Stimulated activated CD8-positive, alpha-beta memory T cell treated with anti-CD3 and anti-CD28 coated beads, Interleukin-7, amount 100 ng/mL, for 24 hours (primary cell): ENCODE measurements around the gene PACSIN3.
"Not testable (repeated sequence)": the region's sequence is repeated elsewhere in the genome, so short reads cannot be mapped to it uniquely, and the experiment has no call there.

Experiments
- DNase-seq: peaks from one replicate; pipeline ENCODE4 v3.0.0-alpha.2; 2020; ENCODE audit warnings: low read depth

PACSIN3 gene

DNA sequence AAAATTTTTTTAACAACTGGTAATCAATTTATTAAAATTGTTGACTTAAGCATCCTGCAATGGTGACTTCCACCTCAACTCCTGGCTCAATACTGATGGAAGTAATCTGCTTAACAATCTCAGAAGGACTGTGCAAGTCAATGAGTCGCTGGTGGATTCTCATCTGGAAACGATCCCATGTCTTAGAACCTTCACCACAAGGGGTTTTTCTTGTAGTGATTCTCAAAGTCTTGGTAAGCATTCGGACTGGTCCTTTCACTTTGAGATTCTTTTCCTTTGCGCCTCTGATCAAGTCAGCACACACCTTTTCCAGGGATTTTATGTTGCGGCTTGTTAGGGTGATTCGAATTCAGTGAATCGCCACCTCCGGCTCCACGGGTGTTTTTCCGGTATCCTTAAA, 4.9 kb upstream of the PACSIN3 start:
- not testable (repeated sequence) for DNase-seq

- DNase-seq, result no peak
Observed at GRCh38 chr11:47189100-47189834, 3.0 kb upstream of the PACSIN3 start.

- DNase-seq, result no peak
Observed at GRCh38 chr11:47188259-47188658, 2.0 kb upstream of the PACSIN3 start.

- DNase-seq, result no peak
Observed at GRCh38 chr11:47187723-47188122, 1.5 kb upstream of the PACSIN3 start.

DNA sequence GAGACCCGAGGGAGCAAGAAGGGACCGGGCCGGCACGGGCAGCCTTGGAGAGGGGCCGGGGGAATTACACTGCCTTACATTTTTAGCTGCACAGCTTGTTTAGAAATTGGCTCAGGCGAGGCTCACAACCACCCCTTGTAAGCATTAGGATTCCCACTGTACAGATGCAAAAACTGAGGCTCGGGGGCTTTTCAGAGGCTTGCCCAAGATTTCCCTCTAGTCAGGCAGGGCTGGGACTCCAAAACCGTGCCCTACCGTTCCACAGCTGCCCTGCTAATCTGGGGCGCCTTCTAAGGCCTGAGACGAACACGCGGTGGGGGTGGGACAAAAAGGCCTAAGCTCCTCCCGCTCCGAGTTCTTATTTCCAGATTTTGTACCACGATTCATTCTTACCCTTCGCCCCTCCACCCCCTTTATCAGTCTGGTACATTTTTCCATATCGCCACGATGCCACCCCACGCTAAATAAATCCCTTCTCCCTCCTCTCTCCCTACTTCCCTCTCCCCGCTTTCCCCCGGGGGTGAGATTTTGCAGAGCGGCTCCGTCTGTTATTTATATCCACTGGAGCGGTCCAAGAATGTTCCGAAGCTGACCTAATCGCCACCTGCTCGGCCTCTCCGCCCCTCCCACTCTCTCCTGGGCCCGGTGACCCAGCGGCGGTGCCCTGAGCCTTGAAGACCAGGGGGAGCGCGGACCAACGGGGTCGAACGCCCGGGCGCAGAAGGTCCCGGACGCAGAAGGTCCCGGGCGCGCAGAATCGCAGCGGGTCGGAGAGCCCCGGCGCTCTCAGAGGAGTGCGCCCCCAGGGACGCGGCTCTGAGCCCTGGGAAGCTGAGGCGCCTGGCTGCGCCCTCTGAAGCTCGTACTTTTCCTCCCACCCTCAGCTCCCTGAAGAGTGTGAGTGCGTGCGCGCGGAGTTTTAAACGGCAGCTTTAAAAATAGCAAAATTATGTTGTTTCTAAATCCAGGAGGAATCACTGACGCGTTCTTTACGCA, 764 bp upstream of the PACSIN3 start:
- DNase-seq, result peak; percentile 26

DNA sequence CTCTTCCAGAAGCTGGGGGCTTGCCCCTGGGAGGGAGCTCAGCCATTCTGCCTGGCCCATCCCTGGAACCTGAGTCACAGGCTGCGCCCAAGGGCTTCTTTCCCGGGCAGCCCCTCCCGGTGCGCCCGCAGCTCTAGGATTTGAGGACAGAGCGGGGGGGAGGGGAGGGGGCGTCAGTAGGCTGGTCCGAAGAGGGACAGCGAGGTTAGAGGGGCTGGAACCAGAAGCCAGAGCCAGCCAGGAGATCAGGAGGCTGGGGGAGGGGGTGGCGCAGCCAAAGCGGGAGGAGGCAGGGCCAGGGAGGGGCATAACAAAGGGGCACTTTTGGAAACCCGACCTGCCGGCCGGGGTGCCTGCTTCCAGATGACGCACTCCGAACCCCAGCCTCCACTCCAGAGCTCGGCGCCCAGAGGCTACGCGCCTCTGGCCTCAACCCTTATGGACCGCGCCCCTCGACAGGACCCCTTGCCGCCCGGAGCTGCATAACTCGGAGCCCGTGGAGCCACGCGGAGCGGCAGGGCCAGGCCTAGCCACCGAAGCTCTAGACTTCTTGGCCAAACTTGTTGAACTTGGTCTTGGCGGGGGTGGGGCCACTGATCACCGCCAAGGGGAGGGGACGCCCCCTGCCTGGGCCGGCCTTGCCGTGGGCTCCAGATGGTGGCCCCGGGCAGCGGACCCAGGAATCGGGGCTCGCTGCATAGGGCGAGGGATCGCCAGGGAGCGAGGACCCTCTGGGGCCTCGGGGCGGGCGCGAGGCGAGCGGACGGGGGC, 744 bp downstream of the PACSIN3 start:
- no peak for DNase-seq

DNA sequence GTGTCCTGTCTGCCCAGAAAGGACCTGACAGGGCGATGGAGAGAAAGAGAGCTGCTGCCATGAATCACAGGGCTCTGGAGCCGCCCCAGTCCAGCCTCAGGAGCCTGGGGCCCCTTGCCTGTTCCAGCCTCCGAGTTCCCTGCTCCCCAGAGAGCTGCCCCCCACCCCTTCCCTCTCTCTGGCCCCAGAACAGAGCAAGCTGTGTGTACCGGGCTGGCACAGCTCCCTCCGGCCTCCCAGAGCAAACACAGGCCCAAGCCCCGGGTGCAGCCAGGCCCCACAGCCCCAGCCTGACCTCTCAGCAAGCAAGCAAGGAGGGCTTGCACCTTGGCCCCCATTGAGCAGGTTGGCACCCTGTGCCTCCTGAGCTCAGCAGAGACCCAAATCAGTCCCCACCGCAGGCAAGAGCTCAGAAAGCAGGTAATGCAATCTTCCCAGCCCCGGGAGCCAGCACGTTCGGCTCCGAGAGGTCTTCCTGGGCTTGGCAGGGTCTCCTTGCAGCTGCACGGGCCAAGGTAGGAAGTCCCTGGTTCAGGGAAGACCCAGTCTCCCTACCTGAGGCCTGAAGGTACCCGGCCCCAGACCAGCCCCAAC, 1.4 kb downstream of the PACSIN3 start:
- no peak for DNase-seq

DNA sequence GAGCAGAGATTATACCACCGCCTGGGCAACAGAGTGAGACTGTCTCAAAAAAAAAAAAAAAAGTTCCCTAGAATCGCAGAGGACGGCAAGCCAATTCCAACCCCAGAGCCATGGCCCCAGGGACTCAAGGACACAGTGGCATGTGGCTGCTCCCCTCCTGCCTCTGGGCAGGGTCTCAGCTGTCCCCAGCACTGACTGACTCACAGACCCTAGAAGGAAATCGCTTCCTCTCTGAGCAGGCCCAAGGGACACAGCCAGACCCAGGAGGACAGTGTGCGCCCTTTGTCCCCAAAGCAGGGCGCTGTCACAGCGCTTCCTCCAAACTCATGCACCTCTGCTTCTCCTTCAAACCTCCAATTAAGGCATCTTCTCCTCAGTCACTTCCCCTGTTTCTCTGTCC, 2.3 kb downstream of the PACSIN3 start:
- DNase-seq, result no peak

DNA sequence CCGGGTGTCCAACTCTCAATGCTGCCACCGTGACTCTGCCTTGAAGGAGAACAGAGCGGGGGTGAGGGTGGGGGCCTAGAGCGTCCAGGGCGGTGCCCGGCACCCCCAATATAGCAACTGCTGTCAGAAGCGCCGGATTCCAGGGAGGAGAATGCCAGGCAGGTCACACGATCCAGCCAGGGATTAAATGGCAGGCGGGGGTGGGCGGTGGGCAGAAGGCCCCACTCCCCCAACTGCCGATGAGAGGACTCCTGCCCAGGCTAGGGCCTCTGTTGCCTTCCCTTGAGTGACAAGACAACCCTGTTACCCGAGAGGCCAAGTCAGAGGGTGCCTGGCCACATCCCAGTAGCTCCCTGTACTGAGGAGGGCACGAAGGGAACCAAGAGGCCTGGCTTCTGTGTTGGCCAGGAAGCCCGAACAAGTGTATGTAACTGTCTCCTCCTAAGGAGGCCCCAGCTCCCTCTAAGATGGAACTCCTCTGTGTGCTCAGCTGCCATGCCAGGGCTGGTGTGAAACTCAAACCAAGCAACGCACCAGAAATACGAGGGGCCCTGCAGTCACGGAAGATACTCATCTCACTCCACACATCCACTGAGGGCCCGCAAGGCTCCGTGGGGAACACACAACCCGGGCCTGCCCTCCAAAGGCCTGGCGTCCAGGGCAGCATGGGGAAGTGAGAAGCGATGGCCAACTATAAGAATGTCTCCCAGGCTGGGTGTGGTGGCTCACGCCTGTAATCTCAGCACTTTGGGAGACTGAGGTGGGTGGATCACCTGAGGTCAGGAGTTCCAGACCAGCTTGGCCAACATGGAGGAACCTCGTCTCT, 3.0 kb downstream of the PACSIN3 start:
- DNase-seq, result no peak

- DNase-seq, result no peak
Observed at GRCh38 chr11:47182380-47182779, 3.9 kb downstream of the PACSIN3 start.

- no peak for DNase-seq
Observed at GRCh38 chr11:47181271-47181670, 5.0 kb downstream of the PACSIN3 start.

- DNase-seq, result no peak
Observed at GRCh38 chr11:47180006-47180787, 6.0 kb downstream of the PACSIN3 start.

DNA sequence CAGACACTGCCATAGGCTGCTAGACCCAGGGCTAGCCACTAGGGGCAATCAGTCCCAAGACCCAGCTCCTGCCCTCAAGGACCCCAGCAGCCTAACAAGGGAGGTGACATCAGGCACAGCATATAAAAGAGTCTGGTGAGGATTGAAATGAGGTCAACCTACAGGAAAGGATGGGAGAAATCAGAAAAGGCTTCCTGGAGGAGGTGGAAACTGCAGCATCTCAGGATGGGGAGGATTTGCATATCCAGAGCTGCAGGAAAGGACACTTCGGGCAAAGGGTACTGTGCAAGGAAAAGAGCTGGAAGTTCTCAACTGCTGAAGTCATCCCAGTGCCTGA, 6.6 kb downstream of the PACSIN3 start:
- DNase-seq, result no peak

- no peak for DNase-seq
Observed at GRCh38 chr11:47178737-47179654, 7.2 kb downstream of the PACSIN3 start.

GRCh38 chr11:47178316-47178715, 7.9 kb downstream of the PACSIN3 start:
- no peak for DNase-seq

DNA sequence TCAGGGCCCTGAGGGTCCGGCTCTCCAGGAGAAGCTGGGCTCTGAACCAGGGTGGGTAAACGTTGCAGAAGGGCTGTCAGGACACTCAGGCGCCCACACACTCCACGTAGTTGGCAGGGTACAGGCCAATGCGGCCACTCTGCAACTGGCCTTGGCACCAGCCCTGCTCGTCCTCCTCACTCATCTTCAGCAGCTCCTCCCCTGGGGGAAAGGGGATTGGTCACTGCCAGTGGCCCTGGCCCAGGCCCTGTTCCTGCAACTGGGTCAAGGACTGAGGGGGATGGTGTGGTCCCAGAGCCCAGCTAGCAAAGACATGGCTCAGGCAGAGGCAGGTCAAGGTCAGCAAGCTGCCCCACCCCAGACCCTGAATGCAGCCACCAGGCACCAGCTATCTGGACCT, 8.4 kb downstream of the PACSIN3 start:
- DNase-seq, result no peak

- DNase-seq, result peak; percentile 31
Observed at GRCh38 chr11:47177229-47177845, 8.9 kb downstream of the PACSIN3 start.

DNA sequence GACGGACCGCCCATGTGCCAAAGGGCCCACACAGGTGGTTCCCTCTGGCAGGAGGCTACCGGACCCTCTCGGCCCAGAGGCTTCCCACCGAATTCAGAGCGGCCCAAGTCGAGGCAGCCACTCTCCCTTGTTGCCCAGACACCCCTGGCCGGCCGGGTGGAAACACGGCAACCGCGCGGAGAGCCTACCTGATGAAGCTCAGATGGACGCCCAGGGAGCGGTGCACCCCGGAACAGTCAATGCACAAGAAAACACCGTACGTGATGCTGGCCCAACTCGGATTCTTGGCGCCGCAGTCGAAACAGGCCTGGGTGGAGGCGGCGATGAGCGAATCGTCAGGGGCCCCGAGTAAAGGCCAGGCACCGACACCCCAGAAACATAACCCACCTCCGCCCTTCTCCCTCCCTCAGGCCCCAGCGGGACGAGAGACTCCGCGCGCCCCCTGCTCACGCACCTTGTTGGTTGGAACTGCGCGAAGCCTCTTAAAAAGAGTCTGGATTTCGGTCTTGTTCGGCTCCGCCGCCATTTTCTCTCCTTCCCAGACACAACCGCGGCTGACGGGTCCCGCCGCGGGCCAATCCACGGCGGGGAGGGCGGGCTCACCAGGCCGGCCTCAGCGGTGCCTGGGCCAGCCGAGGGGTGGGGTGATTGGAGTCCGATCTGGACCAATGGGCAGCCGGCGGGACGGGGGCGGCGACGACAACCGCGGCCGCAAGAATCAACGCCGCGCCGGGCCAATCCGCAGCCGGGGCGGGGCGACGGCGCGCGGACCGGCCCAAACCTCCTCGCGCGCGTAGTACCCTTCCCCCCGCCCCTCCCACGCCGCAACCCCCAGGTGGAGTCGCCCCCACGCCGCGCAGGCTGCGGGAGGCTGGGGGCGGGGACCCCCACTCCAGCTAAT, 9.7 kb downstream of the PACSIN3 start, which contains the start of gene ARFGAP2:
TSS of gene ARFGAP2 (minus strand) at position 552 of the 901 bp plus-strand sequence. CDS start at position 526, 26 bp downstream.
- peak; percentile 86 for DNase-seq
